HG03575 (cell line): ENCODE results near the gene MT1H.

ENCODE experiments used
- ATAC-seq: cut with Tn5 transposase; IDR thresholded peaks from one replicate; pipeline ENCODE4 v1.9.1; 2021; ENCODE audit not compliant: unreplicated experiment, insufficient number of reproducible peaks, low FRiP score; ENCODE audit errors: extremely low read depth

MT1H gene

GRCh38 chr16:56634715-56635440, 34.7 kb upstream of the MT1H start:
- ATAC-seq, result no peak

DNA sequence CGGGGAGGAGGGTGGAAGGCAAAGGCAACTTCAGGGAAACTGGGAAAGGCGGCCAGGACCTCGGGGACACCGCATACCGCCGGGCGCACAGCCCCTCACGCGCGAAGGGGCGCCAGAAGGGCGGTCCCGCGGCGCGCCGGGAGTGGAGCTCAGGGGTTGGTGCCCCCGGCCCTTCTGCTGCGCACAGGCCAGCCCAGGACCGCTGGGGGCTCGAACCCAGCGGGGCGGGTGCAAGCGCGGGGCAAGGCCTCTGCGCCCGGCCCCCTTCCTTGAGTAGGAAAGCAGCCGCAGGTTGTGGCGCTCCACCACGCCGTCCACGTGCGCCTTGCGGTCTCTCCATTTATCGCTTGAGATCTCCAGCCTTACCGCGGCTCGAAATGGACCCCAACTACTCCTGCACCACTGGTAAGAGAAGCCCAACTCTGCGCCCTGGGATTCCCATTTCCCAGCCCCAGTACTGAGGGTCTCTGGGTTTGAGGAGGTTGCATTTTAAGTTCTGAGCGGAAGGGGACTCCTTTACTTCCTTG, 34.1 kb upstream of the MT1H start:
- no peak for ATAC-seq

DNA sequence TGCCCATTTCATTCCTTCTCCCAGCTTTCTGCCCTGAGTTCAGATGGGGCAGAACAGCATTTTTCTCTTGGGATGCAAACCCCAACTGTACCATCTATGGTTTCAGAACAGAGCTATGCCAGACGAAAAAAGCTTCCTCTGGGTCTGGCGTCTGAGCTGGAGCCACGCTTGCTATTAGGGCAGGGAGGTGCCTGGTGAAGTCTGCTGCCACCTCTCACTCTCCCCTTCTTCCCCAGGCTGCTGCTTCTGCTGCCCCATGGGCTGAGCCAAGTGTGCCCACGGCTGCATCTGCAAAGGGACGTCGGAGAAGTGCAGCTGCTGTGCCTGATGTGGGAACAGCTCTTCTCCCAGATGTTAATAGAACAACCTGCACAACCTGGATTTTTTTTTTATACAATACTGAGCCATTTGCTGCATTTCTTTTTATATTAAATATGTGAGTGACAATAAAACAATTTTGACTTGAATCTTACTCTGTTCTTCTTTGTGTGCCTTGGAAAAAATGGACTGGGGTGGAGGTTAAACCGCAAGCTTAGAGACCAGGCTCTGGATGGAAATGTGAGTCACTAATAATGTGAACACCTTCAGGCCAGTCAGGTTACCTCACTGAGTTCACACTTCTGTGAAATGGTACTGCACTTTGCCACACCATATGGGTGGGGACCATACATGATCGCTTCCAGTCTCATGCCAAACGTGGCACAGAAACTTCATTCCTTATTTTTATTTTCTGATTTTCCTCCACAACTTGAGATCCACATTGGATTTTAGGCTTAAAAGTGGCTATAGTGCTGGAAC, 32.8 kb upstream of the MT1H start:
- ATAC-seq, result no peak

GRCh38 chr16:56637814-56638750, 31.5 kb upstream of the MT1H start, which contains the start of gene MT1A:
TSS of gene MT1A (plus strand) at chr16:56638666. CDS start at chr16:56638739, 73 bp downstream.
- no peak for ATAC-seq

DNA sequence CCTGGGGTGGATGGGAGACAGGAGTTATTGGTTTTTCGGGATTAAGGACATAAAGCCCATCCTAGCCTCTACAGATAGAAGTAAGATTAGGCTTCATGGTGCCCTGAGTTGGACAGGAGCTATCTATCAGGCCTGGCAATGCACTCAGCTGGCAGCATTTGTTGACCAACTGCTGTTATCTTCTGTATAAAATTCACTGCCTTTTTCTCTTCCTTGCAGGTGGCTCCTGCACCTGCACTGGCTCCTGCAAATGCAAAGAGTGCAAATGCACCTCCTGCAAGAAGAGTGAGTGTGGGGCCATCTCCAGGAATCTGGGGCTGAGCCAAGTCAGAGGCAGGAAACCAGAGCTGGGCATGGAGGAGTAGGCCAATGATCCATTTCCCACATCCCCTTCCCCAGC, 30.6 kb upstream of the MT1H start:
- ATAC-seq, result no peak

GRCh38 chr16:56640076-56640475, 29.5 kb upstream of the MT1H start:
- no peak for ATAC-seq

- no peak for ATAC-seq
Measured at GRCh38 chr16:56641166-56641565, 28.4 kb upstream of the MT1H start.

GRCh38 chr16:56643080-56643778, 26.4 kb upstream of the MT1H start:
- no peak for ATAC-seq

DNA sequence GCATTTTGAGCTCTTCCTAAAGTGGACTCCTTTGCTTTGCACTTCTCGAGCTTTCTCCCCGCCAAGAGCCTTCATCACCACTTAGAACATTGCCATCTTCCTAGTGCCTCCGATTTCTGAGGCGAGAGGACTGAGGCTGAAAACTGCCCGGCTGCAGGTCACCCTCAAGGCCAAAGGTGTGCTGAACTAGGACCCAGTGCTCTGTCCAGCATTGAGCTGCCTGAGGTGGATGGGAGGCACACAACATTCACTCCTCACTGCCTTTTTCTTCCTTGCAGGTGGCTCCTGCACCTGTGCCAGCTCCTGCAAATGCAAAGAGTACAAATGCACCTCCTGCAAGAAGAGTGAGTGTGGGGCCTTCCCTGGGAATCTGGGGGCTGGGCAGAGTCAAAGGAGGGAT, 25.8 kb upstream of the MT1H start:
- no peak for ATAC-seq

- no peak for ATAC-seq
Measured at GRCh38 chr16:56645311-56645710, 24.3 kb upstream of the MT1H start.

GRCh38 chr16:56645838-56646237, 23.8 kb upstream of the MT1H start:
- no peak for ATAC-seq

GRCh38 chr16:56647641-56648431, 21.8 kb upstream of the MT1H start:
- ATAC-seq, result no peak

- no peak for ATAC-seq
Measured at GRCh38 chr16:56649271-56649670, 20.3 kb upstream of the MT1H start.

GRCh38 chr16:56649820-56650219, 19.8 kb upstream of the MT1H start:
- ATAC-seq, result no peak

DNA sequence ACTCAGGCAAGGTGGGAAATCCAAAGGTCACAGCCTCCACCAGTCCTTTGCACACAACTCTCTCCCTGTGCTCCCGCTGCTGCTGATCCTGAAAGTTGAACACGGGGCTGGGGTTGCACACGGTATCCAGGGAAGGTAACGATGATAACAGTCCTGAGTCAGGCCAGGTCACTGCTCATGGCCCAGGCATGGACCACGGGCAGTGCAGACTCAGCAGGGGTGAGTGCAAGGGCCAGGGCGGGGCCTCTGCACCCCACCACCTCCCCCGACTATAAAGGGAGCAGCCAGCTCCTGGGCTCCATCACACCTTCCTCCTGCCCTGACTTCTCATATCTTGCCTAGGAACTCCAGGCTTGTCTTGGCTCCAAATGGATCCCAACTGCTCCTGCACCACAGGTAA, 18.0 kb upstream of the MT1H start, which contains the start of gene MT1B:
Gene MT1B, plus strand, starts transcription at position 301 of the 400 bp plus-strand sequence. Its CDS starts 68 bp downstream, at position 369.
- ATAC-seq, result no peak

GRCh38 chr16:56652600-56652999, 17.0 kb upstream of the MT1H start:
- no peak for ATAC-seq

DNA sequence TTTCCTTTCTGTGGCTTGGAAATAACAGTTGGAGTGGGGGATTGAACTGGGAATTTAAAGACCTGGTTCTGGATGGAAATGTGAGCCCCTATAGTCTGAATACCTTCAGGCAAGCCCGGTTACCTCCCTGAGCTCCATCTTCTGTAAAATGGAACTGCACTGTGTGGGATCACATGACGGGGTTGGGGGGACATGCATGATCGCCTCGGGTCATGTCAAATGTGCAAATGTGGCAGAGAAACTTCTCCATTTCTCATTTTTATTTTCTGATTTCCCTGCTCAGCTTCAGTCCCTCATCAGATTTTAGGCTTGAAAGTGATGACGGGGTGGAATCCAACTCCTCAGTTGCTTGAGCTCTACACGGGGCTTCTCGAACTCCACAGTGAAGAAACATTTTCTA, 16.4 kb upstream of the MT1H start:
- ATAC-seq, result no peak
